ENCODE data around the gene PIP5K1B. TPM values are rescaled to one million over a fixed set of nuclear protein-coding genes. Genes with fewer than 3 reads are reported as not detected.

PIP5K1B gene
- polyA plus RNA-seq, 1 donor (not counting 4 experiments of a cell fraction or from before 2014, with no cell fraction given) = not detected

- no peak for DNase-seq (ENCODE audit: low read depth, low spot score)
- H3K9me3 ChIP-seq (ENCODE audit: control insufficient read depth, low read depth, low read length) = no peaks in the 10 kb centered on the region
- H3K27me3 ChIP-seq (ENCODE audit: control insufficient read depth, extremely low read depth, insufficient read depth, low read length) = no peaks in the 10 kb centered on the region
- no peak overlapping the region for H3K9ac ChIP-seq (ENCODE audit: control insufficient read depth, extremely low read depth, insufficient read depth, low read length)
- no peaks in the 10 kb centered on the region for H3K4me1 ChIP-seq (ENCODE audit: control insufficient read depth, extremely low read depth, insufficient read depth, low read length)
- no peak overlapping the region for H3K27ac ChIP-seq (ENCODE audit: control insufficient read depth, insufficient read depth, low read length)
- FAIRE-seq = no peak
- dilution Hi-C loops (cut with MboI; ENCODE audit: extremely low pct_ligation_motif_present, low sequenced_read_pairs) = no loop called here
- H3K79me2 ChIP-seq (ENCODE audit: control insufficient read depth, insufficient read depth, low read length) = no peaks in the 10 kb centered on the region
- TF ChIP-seq CTCF (optimal IDR thresholded peaks at IDR 0.05 in 1 of 3, IDR thresholded peaks at IDR 0.05 in 1 of 3, conservative IDR thresholded peaks at IDR 0.05 in 1 of 3; ENCODE audit: extremely low read depth in 1 of 3, insufficient read depth in 2 of 3, low read length in 3 of 3) (no peak), EZH2 (IDR thresholded peaks at IDR 0.05; ENCODE audit: low read length) (no peak)
- no peak overlapping the region for H3K4me2 ChIP-seq (ENCODE audit: control insufficient read depth, extremely low read depth, insufficient read depth, low read depth, low read length)
- no peak overlapping the region for H3K4me3 ChIP-seq (ENCODE audit: control insufficient read depth in 2 of 3, extremely low read depth in 1 of 3, insufficient read depth in 2 of 3, low read depth in 1 of 3, low read length in 3 of 3)
- no peaks in the 10 kb centered on the region for H3K9me1 ChIP-seq (ENCODE audit: control insufficient read depth, extremely low read depth, insufficient read depth, low read length)
- H3K36me3 ChIP-seq (ENCODE audit: control insufficient read depth in 2 of 2, extremely low read depth in 1 of 2, insufficient read depth in 2 of 2, low read length in 2 of 2) = no peaks in the 10 kb centered on the region
- no peaks in the 10 kb centered on the region for H4K20me1 ChIP-seq (ENCODE audit: control insufficient read depth, extremely low read depth, insufficient read depth, low read length)
- H2AFZ ChIP-seq (ENCODE audit: control insufficient read depth, low read length) = no peak overlapping the region
These were observed 189.5 kb downstream of the PIP5K1B start for GRCh38 chr9:68894502-68894901.

GRCh38 chr9:68895741-68896478 is 190.9 kb downstream of the PIP5K1B start:
- no peaks in the 10 kb centered on the region for H4K20me1 ChIP-seq (ENCODE audit: control insufficient read depth, extremely low read depth, insufficient read depth, low read length)
- H3K36me3 ChIP-seq (ENCODE audit: control insufficient read depth in 2 of 2, extremely low read depth in 1 of 2, insufficient read depth in 2 of 2, low read length in 2 of 2) = no peaks in the 10 kb centered on the region
- H3K4me1 ChIP-seq (ENCODE audit: control insufficient read depth, extremely low read depth, insufficient read depth, low read length) = no peaks in the 10 kb centered on the region
- no peak overlapping the region for H3K27ac ChIP-seq (ENCODE audit: control insufficient read depth, insufficient read depth, low read length)
- TF ChIP-seq CTCF (optimal IDR thresholded peaks at IDR 0.05 in 1 of 3, IDR thresholded peaks at IDR 0.05 in 1 of 3, conservative IDR thresholded peaks at IDR 0.05 in 1 of 3; ENCODE audit: extremely low read depth in 1 of 3, insufficient read depth in 2 of 3, low read length in 3 of 3) (no peak), EZH2 (IDR thresholded peaks at IDR 0.05; ENCODE audit: low read length) (no peak)
- no peaks in the 10 kb centered on the region for H3K9me1 ChIP-seq (ENCODE audit: control insufficient read depth, extremely low read depth, insufficient read depth, low read length)
- H3K27me3 ChIP-seq (ENCODE audit: control insufficient read depth, extremely low read depth, insufficient read depth, low read length) = no peaks in the 10 kb centered on the region
- H3K4me3 ChIP-seq (ENCODE audit: control insufficient read depth in 2 of 3, extremely low read depth in 1 of 3, insufficient read depth in 2 of 3, low read depth in 1 of 3, low read length in 3 of 3) = no peak overlapping the region
- no peaks in the 10 kb centered on the region for H3K9me3 ChIP-seq (ENCODE audit: control insufficient read depth, low read depth, low read length)
- no peak overlapping the region for H3K9ac ChIP-seq (ENCODE audit: control insufficient read depth, extremely low read depth, insufficient read depth, low read length)
- FAIRE-seq (no peak), DNase-seq (ENCODE audit: low read depth, low spot score) (no peak)
- dilution Hi-C loops (cut with MboI; ENCODE audit: extremely low pct_ligation_motif_present, low sequenced_read_pairs) = no loop called here
- H2AFZ ChIP-seq (ENCODE audit: control insufficient read depth, low read length) = no peak overlapping the region
- no peaks in the 10 kb centered on the region for H3K79me2 ChIP-seq (ENCODE audit: control insufficient read depth, insufficient read depth, low read length)
- H3K4me2 ChIP-seq (ENCODE audit: control insufficient read depth, extremely low read depth, insufficient read depth, low read depth, low read length) = no peak overlapping the region
